Measurements from ENCODE around the gene TARP.
A peak's percentile ranks its signal among the peaks of the same experiment; 100 is the strongest.

The TARP gene

DNA sequence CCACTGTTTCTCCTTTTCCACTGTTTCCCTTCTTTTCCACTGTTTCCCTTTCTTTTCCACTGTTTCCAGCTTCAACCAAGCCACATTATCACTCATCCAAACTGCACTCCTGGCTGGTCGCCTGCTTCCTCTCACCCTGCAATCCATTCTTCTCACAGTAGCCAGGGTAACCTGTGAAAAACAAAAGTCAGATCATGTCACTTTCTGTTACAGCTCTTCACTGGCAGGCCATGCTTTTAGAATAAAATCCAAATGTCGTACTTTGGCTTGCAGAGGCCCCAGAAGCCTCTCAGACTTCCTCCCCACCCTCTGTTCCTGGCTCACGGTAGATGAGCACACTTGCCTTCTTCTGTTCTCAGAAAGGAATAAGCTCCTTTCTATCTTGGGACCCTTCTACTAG lies 61.5 kb downstream of the TARP start:
- peak; percentile 91 for FAIRE-seq

DNA sequence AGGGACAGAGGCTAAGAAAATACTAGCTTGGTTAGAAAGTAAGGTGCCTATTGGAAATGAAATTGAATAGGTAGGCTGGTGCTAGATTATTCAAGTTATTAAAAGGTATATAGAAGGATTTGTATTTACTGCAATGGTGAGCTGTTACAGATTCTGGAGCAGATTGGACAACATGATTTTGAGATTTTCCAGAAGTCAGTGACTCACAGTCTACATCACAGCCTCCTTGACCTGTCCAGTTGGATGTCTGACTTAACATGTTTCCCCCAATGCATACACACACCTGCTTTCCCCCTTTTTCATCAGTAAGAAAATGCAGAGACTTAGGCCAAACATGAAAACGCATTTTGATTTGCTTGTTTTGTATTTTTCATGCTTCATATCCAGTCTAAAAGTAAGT lies 62.0 kb downstream of the TARP start:
- FAIRE-seq, result no peak

Measured in islet of Langerhans (tissue), 1 donor.